Fibroblast of skin of right quadriceps (primary cell): ENCODE data around the gene COX6B1.
"Not testable (repeated sequence)": the region's sequence is repeated elsewhere in the genome, so short reads cannot be mapped to it uniquely, and the experiment has no call there.

Experiments used
- DNase-seq: peaks from one replicate; pipeline ENCODE4 v3.0.0-alpha.2; 2013

Gene COX6B1

DNA sequence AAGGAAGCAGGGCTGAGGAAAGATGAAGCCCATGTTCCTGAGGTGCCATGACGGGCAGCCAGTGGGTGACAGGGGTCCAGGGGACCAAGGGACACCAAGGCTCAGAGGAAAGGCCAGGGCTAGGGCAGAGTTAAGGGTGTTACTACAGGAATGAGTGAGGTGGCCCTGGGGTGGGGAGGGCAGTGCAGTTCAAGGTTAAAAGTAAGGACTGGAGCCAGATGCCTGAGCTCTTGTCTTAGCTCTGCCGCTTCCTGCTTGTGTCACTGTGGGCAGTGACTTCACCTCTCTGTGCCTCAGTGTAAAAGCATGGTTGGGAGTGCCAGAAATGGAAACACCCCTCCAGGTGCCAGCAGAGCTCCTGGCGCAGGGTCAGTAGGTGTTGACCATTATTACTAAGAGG lies 11.5 kb upstream of the COX6B1 start:
- DNase-seq: no peak

DNA sequence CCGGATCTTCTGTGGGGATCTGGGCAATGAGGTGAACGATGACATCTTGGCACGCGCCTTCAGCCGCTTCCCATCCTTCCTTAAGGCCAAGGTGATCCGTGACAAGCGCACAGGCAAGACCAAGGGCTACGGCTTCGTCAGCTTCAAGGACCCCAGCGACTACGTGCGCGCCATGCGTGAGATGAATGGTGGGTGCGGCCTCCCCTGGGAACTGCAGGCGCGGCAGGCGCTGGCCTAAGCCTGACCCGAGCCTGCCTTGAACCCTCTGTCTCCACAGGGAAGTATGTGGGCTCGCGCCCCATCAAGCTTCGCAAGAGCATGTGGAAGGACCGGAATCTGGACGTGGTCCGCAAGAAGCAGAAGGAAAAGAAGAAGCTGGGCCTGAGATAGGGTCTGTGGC lies 11.0 kb upstream of the COX6B1 start:
- no peak for DNase-seq

DNA sequence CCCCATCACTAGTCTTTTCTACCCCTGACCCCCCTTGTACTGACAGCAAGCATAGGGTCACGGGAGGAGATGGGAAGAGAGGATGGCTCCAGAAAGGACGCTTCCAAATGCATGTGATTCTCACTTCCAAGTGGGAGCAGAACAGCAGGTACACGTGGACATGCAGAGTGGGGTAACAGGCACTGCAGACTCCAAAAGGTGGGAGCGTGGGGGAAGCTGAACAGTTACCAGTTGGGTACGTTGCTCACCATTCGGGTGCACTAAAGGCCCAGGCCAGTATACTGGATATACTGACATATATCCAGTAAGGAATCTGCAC lies 8.8 kb upstream of the COX6B1 start:
- DNase-seq: no peak

DNA sequence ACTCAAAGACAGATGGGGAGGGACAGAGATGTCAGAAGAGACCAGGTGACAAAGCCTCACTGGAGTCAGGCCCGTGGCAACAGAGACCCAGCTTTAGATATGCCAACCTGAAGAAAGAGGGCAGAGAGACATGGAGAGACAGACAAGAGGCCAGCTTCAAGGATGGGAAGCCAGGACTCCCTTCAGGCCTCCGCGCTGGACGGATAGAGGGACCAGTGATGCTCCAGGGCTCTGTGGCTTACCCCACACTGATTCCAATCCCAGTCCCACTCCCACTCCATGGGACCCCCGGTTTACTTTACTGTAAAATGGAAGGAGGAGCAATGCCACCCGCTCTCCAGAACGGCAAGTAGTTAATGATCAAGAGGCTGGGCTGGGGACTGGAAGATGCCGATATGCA lies 8.3 kb upstream of the COX6B1 start:
- no peak for DNase-seq

DNA sequence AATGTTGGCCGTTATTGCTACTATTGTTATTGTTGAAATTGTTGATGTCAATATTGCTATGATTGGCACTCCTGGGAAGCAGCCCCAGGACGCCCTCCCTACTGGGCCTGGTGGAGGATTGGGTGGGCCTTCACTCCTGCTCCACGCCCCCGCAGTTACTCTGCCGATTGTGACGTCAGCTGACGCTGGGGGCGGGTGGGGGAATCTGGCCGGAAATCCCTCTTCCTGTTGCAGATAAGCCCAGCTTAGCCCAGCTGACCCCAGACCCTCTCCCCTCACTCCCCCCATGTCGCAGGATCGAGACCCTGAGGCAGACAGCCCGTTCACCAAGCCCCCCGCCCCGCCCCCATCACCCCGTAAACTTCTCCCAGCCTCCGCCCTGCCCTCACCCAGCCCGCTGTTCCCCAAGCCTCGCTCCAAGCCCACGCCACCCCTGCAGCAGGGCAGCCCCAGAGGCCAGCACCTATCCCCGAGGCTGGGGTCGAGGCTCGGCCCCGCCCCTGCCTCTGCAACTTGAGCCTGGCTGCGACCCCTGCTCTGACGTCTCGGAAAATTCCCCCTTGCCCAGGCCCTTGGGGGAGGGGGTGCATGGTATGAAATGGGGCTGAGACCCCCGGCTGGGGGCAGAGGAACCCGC lies 6.5 kb upstream of the COX6B1 start, which contains the start of gene ETV2:
ETV2 (plus strand) TSS at position 231 of the 637 bp plus-strand sequence. CDS start 716 bp downstream, outside the sequence.
- DNase-seq: peak; percentile 50

DNA sequence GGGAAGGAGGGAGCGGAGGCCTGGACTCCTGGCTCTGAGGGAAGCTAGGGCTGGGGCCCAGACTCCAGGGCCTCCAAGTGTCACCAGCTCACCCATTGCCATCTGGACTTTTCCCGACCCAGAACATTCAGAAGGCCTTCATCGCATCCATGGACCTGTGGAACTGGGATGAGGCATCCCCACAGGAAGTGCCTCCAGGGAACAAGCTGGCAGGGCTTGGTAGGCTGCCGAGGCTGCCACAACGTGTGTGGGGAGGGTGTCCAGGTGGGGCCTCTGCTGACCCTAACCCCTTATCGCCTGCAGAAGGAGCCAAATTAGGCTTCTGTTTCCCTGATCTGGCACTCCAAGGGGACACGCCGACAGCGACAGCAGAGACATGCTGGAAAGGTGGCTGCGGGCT lies 5.8 kb upstream of the COX6B1 start:
- DNase-seq: no peak

DNA sequence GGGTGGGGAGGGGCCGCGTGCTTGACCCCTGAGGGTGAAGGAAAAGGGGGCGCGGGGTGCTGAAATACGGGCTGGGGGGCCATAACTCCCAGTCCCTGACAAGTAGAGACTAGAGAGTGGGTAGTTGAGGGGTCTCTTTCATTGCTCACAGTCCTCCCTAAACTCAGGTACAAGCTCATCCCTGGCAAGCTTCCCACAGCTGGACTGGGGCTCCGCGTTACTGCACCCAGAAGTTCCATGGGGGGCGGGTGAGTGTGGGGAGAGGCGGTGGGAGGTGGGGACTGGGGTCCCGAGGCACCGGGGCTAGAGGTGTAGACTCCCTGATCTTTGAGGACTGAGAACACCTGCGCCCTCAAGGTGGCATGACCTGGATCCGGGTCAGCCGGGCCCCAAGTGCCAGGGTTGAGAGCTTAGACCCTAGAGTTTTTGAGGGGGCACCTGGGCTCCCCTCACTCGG lies 5.3 kb upstream of the COX6B1 start:
- DNase-seq: no peak

DNA sequence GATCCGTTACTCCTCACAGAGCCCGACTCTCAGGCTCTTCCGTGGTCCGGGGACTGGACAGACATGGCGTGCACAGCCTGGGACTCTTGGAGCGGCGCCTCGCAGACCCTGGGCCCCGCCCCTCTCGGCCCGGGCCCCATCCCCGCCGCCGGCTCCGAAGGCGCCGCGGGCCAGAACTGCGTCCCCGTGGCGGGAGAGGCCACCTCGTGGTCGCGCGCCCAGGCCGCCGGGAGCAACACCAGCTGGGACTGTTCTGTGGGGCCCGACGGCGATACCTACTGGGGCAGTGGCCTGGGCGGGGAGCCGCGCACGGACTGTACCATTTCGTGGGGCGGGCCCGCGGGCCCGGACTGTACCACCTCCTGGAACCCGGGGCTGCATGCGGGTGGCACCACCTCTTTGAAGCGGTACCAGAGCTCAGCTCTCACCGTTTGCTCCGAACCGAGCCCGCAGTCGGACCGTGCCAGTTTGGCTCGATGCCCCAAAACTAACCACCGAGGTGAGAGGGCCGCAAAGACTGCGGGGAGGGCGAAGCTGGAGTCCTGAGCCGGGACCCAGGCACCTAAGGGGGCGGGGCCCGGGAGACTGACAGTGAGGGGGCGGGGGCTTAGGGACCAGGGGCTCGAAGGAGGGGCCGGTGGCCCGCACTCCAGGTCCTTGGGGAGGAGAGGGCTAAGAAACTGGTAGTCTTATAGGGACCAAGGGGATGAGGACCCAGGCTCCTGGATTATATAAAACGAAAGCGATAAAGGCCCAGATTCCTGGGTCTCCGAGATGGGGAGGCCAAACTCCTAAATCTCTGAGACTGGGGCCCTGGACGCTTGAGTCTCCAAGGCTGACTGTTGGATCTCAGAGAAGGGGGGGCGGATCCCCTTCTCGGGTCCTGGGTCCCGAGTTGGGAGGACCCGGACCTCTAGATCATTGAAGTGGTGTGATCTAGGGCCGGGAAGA lies 4.6 kb upstream of the COX6B1 start:
- DNase-seq: peak; percentile 82

DNA sequence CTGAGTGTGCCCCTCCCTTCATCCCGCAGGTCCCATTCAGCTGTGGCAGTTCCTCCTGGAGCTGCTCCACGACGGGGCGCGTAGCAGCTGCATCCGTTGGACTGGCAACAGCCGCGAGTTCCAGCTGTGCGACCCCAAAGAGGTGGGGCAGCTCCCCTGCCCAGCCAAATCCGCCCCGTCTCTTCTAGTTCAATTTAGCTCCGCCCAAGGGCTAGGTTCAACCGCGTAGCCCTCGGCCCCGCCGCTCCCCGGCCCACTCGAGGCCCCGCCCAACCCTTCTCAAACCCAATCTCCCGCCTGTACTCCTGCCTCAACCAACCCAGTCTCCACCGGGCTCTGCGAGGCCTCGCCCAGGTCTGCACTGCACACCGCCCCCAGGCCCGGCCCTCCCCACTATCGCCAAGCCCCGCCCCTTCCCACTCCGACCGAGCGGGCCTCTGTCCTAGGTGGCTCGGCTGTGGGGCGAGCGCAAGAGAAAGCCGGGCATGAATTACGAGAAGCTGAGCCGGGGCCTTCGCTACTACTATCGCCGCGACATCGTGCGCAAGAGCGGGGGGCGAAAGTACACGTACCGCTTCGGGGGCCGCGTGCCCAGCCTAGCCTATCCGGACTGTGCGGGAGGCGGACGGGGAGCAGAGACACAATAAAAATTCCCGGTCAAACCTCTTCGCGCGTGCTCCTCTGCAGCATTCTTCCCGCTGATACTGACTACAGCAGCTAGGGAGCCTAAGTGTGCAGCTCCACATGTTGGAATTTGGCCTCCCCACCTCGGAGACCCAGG lies 3.7 kb upstream of the COX6B1 start:
- DNase-seq: peak; percentile 92

DNA sequence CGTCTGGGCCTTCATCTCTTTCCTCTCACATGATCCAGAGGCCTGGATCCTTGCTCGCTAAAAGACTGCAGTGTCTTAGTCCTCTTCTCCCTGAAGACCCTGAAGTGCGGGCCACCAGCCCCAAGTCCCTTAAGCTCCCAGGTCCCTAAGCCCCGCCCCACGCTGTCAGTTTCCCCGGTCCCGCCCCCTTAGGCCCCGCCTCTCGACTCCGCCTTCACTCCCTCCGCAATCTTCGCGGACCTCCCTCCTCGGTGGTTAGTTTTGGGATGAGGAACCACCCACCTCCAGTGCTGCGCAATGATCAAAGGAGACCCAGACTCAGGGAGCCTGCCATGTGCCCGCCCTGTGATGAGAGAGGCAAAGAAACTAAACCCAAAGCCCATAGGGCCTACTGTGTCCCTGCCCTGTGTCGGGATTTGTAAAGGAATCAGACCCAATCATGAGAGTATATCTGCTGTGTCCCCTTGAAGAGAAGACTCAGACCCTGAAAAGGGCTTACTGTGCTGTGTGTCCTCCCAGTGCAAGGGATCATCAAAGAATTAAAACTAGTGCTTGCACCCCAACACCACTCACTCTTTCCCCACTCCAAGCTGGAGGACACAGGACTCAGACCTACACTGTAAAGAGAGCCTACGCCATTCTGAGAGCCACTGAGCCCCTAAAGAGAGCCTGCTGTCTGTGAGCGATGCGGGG lies 3.0 kb upstream of the COX6B1 start:
- peak; percentile 60 for DNase-seq

DNA sequence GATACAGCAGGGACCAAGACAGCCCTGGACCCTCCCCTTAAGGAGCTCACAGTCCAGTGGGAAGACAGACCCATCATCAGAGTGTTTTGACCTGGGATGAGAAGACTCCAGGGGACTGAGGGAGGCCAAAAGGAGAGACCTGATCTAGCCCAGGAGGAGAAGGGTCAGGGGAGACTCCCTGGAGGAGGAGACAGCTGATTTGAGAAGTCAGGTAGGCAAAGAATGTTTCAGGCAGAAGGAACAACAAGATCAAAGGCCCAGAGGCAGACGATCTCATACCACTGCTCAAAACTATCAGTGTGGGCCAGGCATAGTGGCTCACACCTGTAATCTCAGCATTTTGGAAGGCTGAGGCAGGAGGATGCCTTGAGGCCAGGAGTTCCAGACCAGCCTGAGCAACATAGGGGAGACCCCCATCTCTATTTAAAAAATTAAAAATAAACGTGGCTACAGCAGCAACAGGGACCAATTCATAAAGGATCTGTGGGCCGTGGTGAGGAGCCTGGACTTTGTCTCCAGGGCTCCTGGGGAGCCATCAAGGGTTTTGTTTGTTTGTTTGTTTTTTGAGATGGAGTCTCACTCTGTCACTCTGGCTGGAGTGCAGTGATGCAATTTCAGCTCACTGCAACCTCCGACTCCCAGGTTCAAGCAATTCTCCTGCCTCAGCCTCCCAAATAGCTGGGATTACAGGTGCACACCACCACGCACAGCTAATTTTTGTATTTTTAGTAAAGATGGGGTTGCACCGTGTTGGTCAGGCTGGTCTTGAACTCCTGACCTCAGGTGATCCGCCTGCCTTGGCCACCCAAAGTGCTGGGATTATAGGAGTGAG lies 2.2 kb upstream of the COX6B1 start:
- DNase-seq: no peak

DNA sequence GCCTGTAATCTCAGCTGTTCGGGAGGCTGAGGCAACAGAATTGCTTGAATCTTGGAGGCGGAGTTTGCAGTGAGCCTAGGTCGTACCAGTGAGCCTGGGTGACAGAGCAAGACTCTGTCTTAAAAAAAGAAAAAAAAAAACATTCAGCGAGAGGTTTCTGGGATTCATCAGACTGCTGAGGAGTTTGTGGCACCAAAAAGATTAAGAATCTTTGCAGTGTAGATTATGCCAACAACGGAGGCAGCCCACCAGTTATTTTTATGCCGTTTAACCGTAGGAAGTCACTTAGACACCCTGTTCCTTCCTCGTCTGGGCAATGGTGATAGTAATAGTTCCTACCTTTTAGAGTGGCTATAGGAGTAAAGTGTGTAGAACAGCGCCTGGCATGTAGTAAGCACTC lies 2.5 kb downstream of the COX6B1 start:
- DNase-seq: no peak

DNA sequence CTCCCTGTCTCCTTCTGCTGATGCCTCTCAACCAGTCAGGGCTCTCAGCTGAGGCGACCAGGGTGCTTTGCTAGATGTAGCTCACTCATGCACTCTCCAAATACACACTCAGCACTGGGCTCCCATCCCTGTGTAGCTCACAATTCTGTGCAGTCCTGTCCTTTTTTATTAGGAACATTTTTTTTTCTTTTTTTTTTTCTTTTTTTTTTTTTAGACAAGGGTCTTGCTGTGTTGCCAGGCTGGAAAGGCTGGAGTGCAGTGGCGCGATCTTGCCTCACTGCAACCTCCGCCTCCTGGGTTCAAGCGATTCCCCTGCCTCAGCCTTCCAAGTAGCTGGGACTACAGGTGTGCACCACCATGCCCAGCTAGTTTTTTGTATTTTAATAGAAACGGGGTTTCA lies 6.7 kb downstream of the COX6B1 start:
- DNase-seq: not testable (repeated sequence)

DNA sequence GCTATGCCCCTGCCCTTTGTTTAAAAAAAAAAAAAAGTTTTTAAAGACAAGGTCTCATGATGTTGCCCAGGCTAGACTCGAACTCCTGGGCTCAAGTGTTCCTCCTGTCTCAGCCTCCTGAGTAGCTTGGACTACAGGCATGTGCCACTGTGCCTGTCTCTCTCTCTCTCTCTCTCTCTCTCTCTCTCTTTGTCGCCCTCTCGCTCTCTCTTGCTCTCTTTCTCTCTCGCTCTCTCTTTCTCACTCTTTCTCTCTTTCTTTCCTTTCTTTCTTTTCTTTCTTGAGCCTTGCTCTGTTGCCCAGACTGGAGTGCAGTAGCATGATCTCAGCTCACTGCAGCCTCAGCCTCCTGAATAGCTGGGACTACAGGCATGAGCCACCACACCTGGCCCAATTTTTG lies 7.5 kb downstream of the COX6B1 start:
- no peak for DNase-seq

DNA sequence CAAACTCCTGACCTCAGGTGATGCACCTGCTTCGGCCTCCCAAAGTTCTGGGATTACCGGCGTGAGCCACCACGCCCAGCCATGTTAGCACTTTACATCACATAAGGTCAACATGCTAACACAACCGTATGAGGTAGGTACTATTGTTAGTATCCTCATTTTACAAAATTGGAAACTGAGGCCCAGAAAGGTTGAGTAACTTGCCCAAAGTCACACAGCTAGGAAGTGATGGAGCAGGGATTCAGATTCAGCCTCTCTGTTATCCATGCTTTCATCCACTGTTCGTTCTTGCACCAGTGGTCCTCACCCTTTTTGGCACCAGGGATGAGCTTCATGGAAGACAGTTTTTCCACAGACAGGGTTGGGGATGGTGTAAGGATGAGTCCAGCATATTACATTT lies 8.6 kb downstream of the COX6B1 start:
- no peak for DNase-seq

DNA sequence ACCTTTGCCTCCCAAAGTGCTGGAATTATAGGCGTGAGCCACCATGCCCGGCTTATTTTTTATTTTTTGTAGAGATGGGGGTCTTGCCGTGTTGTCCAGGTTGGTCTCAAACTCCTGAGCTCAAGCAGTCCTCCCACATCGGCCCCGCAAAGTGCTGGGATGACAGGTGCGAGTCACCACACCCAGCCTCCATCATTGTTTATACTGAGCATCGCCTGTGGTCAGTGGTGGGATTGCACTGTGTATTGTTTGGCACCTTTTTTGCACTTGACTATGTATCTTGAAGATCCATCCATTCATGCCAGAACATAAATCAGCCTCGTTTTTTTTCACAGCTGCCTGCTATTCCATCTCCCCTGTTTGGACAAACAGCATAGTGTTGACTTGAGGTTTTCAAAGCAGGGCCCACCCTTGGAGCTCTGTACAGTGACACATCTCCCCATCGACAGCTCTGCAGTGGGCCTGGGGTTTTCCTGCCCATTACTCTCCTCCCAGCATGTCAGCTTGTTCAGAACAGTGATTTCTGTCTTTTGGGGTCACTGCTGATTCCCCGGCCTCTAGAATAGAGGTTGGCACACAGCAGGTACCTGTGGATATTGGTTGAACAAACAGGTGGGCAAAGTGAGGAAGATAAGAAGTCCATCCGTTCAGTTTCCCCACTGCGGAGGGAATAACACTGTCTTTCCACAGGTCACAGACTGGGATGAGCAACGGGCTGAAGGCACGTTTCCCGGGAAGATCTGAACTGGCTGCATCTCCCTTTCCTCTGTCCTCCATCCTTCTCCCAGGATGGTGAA lies 10.0 kb downstream of the COX6B1 start:
- no peak for DNase-seq

DNA sequence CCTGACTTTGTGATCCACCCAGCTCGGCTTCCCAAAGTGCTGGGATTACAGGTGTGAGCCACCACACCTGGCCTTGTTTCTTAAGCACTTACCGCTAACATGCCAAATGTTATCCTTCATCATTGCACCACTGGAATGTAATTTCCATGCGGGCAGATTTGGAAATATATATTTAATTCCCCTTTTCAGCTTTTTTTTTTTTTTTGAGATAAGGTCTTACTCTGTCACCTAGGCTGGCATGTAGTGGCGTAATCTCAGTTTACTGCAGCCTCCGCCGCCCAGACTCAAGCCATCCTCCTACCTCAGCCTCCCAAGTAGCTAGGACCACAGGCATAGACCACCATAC lies 13.8 kb downstream of the COX6B1 start:
- no peak for DNase-seq

DNA sequence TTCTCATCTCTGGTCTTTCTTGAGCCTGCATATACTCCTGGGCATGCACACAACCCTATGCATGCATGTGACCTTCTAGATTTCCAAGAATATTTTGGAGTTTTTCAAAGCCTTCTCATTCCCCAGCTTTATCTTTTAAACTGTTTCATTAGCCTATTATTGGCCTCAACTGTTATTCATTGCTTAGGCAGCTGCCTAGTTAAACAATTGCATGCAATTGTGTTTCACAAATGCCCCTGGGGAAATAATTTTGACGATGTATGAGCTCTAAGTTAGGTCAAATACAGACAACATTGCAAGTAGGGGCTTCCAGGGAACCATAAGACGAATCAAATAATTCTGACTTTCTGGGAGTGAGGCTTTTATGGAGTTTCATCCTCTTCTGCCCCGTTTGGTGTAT lies 15.9 kb downstream of the COX6B1 start:
- DNase-seq: no peak

DNA sequence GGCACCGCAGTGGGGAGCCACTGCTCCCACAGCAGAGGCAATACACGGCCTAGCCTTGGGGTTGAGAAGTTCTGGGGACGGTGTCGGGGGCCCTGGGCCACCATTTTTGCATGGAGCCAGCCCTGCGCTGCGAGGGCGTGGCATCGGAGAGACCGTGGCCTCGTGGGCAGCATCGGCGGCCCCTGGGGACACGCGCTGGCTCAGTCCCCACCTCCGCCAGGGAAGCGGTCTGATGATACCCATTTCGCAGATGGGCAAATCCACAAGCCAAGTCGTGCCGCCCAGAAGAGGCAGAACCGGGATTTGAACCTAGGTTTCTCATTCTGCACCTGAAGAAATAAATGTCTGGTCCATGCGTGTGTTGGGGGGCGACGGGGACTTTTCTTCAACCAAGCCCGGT lies 17.0 kb downstream of the COX6B1 start:
- no peak for DNase-seq

DNA sequence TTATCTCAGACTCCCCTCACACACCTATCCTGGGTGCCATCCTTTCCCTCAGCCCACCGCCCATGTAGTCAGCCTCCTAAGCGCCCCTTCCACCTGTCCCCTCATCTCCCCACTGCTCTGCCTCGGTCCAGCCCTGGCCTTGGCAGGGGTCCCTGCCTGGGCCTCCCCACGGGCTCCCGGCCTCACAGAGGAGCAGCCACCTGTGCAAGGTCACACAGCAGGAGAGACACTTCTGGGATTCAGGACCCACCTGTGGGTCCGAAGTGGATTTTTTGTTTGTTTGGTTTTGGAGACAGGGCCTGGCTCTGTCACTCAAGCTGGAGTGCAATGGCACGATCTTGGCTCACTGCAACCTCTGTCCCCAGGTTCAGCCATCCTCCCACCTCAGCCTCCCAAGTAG lies 17.5 kb downstream of the COX6B1 start:
- DNase-seq: no peak

DNA sequence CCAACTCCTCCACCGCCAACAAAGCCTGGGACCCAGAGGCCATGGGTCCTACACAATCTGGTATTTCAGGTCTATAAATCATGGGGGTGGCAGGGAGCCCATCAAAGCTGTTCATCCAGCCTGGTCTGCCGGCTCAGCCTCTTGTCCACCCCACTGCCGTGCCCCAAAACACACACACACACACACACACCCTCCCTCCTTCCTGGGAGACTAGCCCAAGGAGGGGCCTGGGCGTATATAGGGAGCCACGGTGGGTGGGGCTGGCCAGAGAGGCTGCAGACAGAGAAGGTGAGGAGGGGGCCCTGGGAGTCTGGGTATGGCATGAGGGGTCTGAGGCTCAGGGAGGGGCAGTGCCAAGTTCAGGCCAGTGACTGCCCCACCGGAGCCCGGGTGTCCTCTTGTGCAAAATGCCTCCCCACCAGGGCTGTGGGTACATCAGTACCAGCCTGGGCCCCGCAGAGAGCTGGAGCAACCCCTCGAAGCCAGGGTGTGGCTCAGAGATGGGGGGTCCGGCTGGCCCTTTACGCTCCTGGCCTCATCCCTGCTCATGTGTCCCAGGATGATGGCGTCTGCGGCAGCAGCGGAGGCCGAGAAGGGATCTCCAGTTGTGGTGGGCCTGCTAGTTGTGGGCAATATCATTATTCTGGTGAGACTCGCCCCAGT lies 18.3 kb downstream of the COX6B1 start, which contains the start of gene UPK1A:
UPK1A (plus strand) TSS at position 267 of the 663 bp plus-strand sequence; CDS start at position 563, 296 bp downstream.
- DNase-seq: no peak
